HEK293T (cell line): ENCODE results near the gene KLHL6.

Experiments
- CTCF ChIA-PET: fragments of 350-600 bp; formaldehyde crosslinking; extraction: SDS; loops from one replicate; lab custom pipeline; 2021; ENCODE audit warnings: antibody characterized with exemption, inconsistent platforms; lab: Yijun Ruan, JAX
- POLR2A ChIA-PET: fragments of 350-600 bp; formaldehyde crosslinking; extraction: SDS; loops from one replicate; lab custom pipeline; 2020; ENCODE audit warnings: antibody characterized with exemption, inconsistent platforms; lab: Yijun Ruan, JAX
- DNase-seq: peaks from one replicate; pipeline ENCODE4 v3.0.0; 2012; ENCODE audit warnings: mixed read lengths; ENCODE audit errors: extremely low spot score
- ARNT ChIP-seq: fragments of 450-650 bp; IDR thresholded peaks from 2 replicates; pipeline ENCODE4 v1.6.1; 2017; ENCODE audit warnings: mild to moderate bottlenecking
- BHLHE40 ChIP-seq: fragments of 450-650 bp; IDR thresholded peaks from 2 replicates; pipeline ENCODE4 v1.6.1; 2016; ENCODE audit warnings: mild to moderate bottlenecking, moderate library complexity, borderline replicate concordance
- CTBP1 ChIP-seq: fragments of 450-650 bp; IDR thresholded peaks from 2 replicates; pipeline ENCODE4 v1.6.1; 2016; ENCODE audit warnings: borderline replicate concordance
- ELF4 ChIP-seq: fragments of 450-650 bp; IDR thresholded peaks from 2 replicates; pipeline ENCODE4 v1.6.1; 2017; ENCODE audit warnings: antibody characterized with exemption
- FOXA1 ChIP-seq: fragments of 450-650 bp; IDR thresholded peaks from 2 replicates; pipeline ENCODE4 v1.6.1; 2016; ENCODE audit warnings: mild to moderate bottlenecking
- FOXK2 ChIP-seq: fragments of 450-650 bp; IDR thresholded peaks from 2 replicates; pipeline ENCODE4 v1.6.1; 2016; ENCODE audit warnings: mild to moderate bottlenecking
- FOXM1 ChIP-seq: fragments of 450-650 bp; IDR thresholded peaks from 2 replicates; pipeline ENCODE4 v1.6.1; 2017; ENCODE audit warnings: mild to moderate bottlenecking, borderline replicate concordance
- HDGF ChIP-seq: fragments of 450-650 bp; IDR thresholded peaks from 2 replicates; pipeline ENCODE4 v1.6.1; 2017; ENCODE audit warnings: antibody characterized with exemption, borderline replicate concordance
- L3MBTL2 ChIP-seq: fragments of 450-650 bp; conservative IDR thresholded peaks from 2 replicates; pipeline ENCODE4 v1.6.1; 2016; ENCODE audit warnings: mild to moderate bottlenecking
- LEF1 ChIP-seq: fragments of 450-650 bp; IDR thresholded peaks from 2 replicates; pipeline ENCODE4 v1.6.1; 2017; ENCODE audit warnings: mild to moderate bottlenecking, borderline replicate concordance
- NFRKB ChIP-seq: fragments of 450-650 bp; IDR thresholded peaks from 2 replicates; pipeline ENCODE4 v1.6.1; 2016; ENCODE audit warnings: mild to moderate bottlenecking, moderate library complexity
- SP1 ChIP-seq: fragments of 450-650 bp; IDR thresholded peaks from 2 replicates; pipeline ENCODE4 v1.6.1; 2017
- SUZ12 ChIP-seq: fragments of 450-650 bp; IDR thresholded peaks from 2 replicates; pipeline ENCODE4 v1.6.1; 2016; ENCODE audit warnings: mild to moderate bottlenecking
- TARDBP ChIP-seq: fragments of 450-650 bp; IDR thresholded peaks from 2 replicates; pipeline ENCODE4 v1.6.1; 2016
- ZNF384 ChIP-seq: fragments of 450-650 bp; IDR thresholded peaks from 2 replicates; pipeline ENCODE4 v1.6.1; 2016
- TF ChIP-seq, protein P1 (sequence below): fragments of 450-650 bp; IDR thresholded peaks from 2 replicates; pipeline ENCODE4 v1.6.1; 2016

The KLHL6 gene

DNA sequence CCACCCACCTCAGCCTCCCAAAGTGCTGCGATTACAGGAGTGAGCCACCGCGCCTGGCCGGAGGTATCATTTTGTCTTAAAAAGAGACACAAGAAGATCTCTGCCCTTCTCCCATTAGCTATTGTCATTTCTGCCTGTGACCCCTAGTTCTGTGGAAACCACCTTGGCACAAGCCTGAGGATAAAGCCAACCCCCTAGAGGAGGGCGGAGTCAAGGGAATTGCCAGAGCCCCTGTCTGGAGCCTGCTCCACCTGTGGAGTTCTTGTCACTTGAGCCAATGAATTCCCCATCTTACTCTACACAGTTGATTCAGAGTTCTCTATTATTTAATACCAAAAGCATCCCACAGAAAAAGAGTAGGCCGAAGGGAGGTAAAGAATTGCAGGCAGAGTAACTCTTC is 34.9 kb upstream of the KLHL6 start:
- POLR2A ChIA-PET = no interaction called here
- no peak for DNase-seq
- TF ChIP-seq FOXK2 = no peak
- no peak for TF ChIP-seq ARNT
- TF ChIP-seq HDGF = no peak
- TF ChIP-seq L3MBTL2 = no peak
- no peak for TF ChIP-seq FOXM1
- TF ChIP-seq SUZ12 = no peak
- TF ChIP-seq CTBP1 = no peak
- TF ChIP-seq NFRKB = no peak
- TF ChIP-seq ZNF384 = no peak
- TF ChIP-seq ELF4 = no peak
- TF ChIP-seq, protein P1, sequence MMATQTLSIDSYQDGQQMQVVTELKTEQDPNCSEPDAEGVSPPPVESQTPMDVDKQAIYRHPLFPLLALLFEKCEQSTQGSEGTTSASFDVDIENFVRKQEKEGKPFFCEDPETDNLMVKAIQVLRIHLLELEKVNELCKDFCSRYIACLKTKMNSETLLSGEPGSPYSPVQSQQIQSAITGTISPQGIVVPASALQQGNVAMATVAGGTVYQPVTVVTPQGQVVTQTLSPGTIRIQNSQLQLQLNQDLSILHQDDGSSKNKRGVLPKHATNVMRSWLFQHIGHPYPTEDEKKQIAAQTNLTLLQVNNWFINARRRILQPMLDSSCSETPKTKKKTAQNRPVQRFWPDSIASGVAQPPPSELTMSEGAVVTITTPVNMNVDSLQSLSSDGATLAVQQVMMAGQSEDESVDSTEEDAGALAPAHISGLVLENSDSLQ = no peak
- TF ChIP-seq SP1 = no peak
- TF ChIP-seq FOXA1 = no peak
- no peak for TF ChIP-seq TARDBP
- TF ChIP-seq BHLHE40 = no peak
- TF ChIP-seq LEF1 = no peak
- CTCF ChIA-PET = no interaction called here

- no peak for DNase-seq
- TF ChIP-seq NFRKB = no peak
- TF ChIP-seq SP1 = no peak
- TF ChIP-seq HDGF = no peak
- TF ChIP-seq FOXM1 = no peak
- TF ChIP-seq, protein P1 = no peak
- no peak for TF ChIP-seq ELF4
- no peak for TF ChIP-seq BHLHE40
- TF ChIP-seq SUZ12 = no peak
- no peak for TF ChIP-seq FOXA1
- no peak for TF ChIP-seq ARNT
- TF ChIP-seq ZNF384 = no peak
- TF ChIP-seq L3MBTL2 = no peak
- no peak for TF ChIP-seq FOXK2
- TF ChIP-seq CTBP1 = no peak
- TF ChIP-seq TARDBP = no peak
- TF ChIP-seq LEF1 = no peak
- POLR2A ChIA-PET = no interaction called here
- CTCF ChIA-PET = no interaction called here
Measured at GRCh38 chr3:183587336-183587735, 31.8 kb upstream of the KLHL6 start.

- TF ChIP-seq BHLHE40 (no peak), SUZ12 (no peak), NFRKB (no peak), FOXA1 (no peak), FOXK2 (no peak), FOXM1 (no peak), TARDBP (no peak)
- no peak for DNase-seq
- CTCF ChIA-PET = no interaction called here
- POLR2A ChIA-PET = no interaction called here
Measured at GRCh38 chr3:183586477-183586876, 31.0 kb upstream of the KLHL6 start.

DNA sequence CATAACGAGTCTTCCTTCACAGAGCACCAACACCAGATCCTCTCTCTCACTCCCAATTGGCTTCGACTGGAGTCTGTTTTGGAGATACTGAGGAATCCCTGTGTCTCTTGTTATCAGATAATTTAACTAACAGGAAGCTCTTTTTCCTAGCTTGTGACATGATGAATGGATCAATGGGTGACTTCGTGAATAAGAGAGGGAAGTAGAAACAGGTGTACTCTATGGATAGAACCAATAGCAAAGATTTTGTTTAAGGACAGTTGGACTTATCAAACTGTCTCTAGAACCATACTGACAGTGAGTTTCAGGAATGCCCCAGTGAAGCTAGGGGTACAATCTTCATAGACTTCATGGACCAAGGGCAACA is 29.4 kb upstream of the KLHL6 start:
- no peak for TF ChIP-seq ARNT
- TF ChIP-seq BHLHE40 = no peak
- no peak for TF ChIP-seq SP1
- TF ChIP-seq FOXK2 = no peak
- no peak for TF ChIP-seq NFRKB
- no peak for TF ChIP-seq ZNF384
- no peak for TF ChIP-seq CTBP1
- no peak for TF ChIP-seq HDGF
- TF ChIP-seq ELF4 = no peak
- no peak for TF ChIP-seq SUZ12
- TF ChIP-seq L3MBTL2 = no peak
- no peak for TF ChIP-seq FOXA1
- TF ChIP-seq FOXM1 = no peak
- TF ChIP-seq LEF1 = no peak
- TF ChIP-seq TARDBP = no peak
- TF ChIP-seq, protein P1 = no peak
- no peak for DNase-seq
- POLR2A ChIA-PET = no interaction called here
- CTCF ChIA-PET = no interaction called here

GRCh38 chr3:183584246-183584913 is 28.9 kb upstream of the KLHL6 start:
- no peak for DNase-seq
- POLR2A ChIA-PET = no interaction called here

DNA sequence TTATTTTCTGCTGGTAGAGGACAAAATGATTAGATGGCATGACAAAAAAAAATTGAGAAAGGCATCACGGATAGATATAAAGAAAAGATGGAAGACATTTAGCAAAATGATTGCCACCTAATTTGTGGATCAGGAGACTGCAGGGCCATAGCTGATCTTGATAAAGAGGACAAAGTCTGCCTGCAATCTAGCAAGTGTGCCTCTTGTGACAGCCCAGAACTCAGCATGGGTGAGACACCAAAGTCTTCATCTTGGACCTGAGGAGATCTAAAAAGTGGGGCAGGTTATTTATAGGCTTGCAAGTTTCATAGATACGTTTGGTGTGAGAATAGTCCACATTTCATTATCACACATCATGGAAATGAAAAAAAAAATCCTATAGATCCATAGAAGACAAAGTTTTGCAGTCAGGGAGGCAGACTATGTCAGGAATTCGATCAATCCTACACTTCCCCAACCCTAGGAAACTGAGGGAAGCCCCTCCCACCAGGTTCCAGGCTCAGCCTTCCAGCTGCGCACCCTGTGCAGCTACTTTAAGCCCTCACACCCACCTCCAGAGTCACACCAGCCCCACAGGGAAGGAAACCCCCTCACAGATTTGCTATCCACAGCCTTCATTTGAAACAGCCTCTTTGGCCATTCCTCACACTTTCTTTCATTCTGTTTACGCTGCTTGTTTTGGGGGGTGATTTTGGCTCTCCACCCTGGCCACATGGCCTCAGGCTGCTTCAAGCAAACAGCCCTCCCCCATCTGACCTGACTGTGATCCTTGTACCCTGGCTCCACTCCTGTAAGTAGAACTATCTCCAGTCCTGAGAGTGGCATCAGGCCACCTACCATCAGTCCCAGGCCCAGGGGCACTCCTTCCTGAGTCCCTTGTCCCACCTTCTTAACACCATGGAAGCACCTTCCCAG is 28.1 kb upstream of the KLHL6 start:
- no peak for DNase-seq
- TF ChIP-seq SP1 = no peak
- TF ChIP-seq HDGF = no peak
- CTCF ChIA-PET = no interaction called here
- POLR2A ChIA-PET = no interaction called here

More at GRCh38 chr3:183584246-183584913, 28.9 kb upstream of the KLHL6 start:
- TF ChIP-seq FOXM1 = no peak
- no peak for TF ChIP-seq ELF4
- TF ChIP-seq ZNF384 = no peak
- no peak for TF ChIP-seq CTBP1
- CTCF ChIA-PET = no interaction called here
